Stimulated activated CD8-positive, alpha-beta memory T cell treated with anti-CD3 and anti-CD28 coated beads, Interleukin-7, amount 100 ng/mL, for 1 hour (primary cell): ENCODE data around the gene CGB1.
"Not testable (repeated sequence)": the region's sequence is repeated elsewhere in the genome, so short reads cannot be mapped to it uniquely, and the experiment has no call there.

Source experiments
- DNase-seq, 2 donors: peaks; one replicate each; pipeline ENCODE4 v3.0.0-alpha.2; 2020; ENCODE audit warnings: low read depth in 2 of 2

The CGB1 gene

GRCh38 chr19:49036815-49037214 lies at the start of gene CGB1:
TSS of gene CGB1 (minus strand) at chr19:49036895. CDS start at chr19:49036711, 184 bp downstream.
- DNase-seq: not testable (repeated sequence)

- DNase-seq: no peak
These were observed 49.6 kb upstream of the CGB1 start for GRCh38 chr19:49086296-49086695.

- no peak for DNase-seq
These were observed 49.2 kb upstream of the CGB1 start for GRCh38 chr19:49085868-49086232.

GRCh38 chr19:49085020-49085867 lies 48.5 kb upstream of the CGB1 start, which contains the start of gene SNRNP70:
TSS of gene SNRNP70 (plus strand) at chr19:49085451. CDS start at chr19:49086415, 964 bp downstream.
- peak; percentile 98 for DNase-seq

GRCh38 chr19:49084206-49085019 lies 47.7 kb upstream of the CGB1 start:
- DNase-seq: no peak

GRCh38 chr19:49081273-49081672 lies 44.6 kb upstream of the CGB1 start:
- DNase-seq: no peak

GRCh38 chr19:49080392-49080791 lies 43.7 kb upstream of the CGB1 start:
- no peak for DNase-seq

GRCh38 chr19:49074869-49075268 lies 38.2 kb upstream of the CGB1 start:
- DNase-seq: not testable (repeated sequence)

- DNase-seq: no peak
These were observed 37.1 kb upstream of the CGB1 start for GRCh38 chr19:49073514-49074378.

- no peak for DNase-seq
These were observed 35.3 kb upstream of the CGB1 start for GRCh38 chr19:49071860-49072547.

- no peak for DNase-seq
These were observed 33.7 kb upstream of the CGB1 start for GRCh38 chr19:49070416-49070815.

- no peak for DNase-seq
These were observed 32.3 kb upstream of the CGB1 start for GRCh38 chr19:49069026-49069425.

GRCh38 chr19:49067554-49067953 lies 30.9 kb upstream of the CGB1 start:
- no peak for DNase-seq

GRCh38 chr19:49065905-49066512 lies 29.3 kb upstream of the CGB1 start:
- DNase-seq: no peak

GRCh38 chr19:49064768-49065611 lies 28.3 kb upstream of the CGB1 start, which contains the start of gene NTF4:
TSS of gene NTF4 (minus strand) at chr19:49064818. CDS start at chr19:49061997, 2,821 bp downstream.
- DNase-seq: no peak

GRCh38 chr19:49064029-49064629 lies 27.4 kb upstream of the CGB1 start:
- DNase-seq: no peak

- no peak for DNase-seq
These were observed 24.8 kb upstream of the CGB1 start for GRCh38 chr19:49061445-49061844.

GRCh38 chr19:49061000-49061399 lies 24.3 kb upstream of the CGB1 start:
- no peak for DNase-seq

GRCh38 chr19:49059053-49059452 lies 22.4 kb upstream of the CGB1 start:
- DNase-seq: no peak
